Right ventricle myocardium inferior (tissue), 1 donor: Measurements from ENCODE around the gene FAM120A. TPM values are rescaled to one million over a fixed set of nuclear protein-coding genes. Genes with fewer than 3 reads are reported as not detected.
"Not testable (repeated sequence)": the region's sequence is repeated elsewhere in the genome, so short reads cannot be mapped to it uniquely, and the experiment has no call there.

Experiments used
- ATAC-seq: fragments of 200-7000 bp; cut with Tn5 transposase; one replicate; pipeline ENCODE4 v1.9.1; 2020; ENCODE audit warnings: mild to moderate bottlenecking, moderate library complexity
- DNase-seq: peaks from one replicate; pipeline ENCODE4 v3.0.0; 2021; ENCODE audit errors: missing footprints
- intact Hi-C: fragments of 100-400 bp; cut with DNase I; formaldehyde crosslinking; loops from one replicate; pipeline ENCODE4 v1.11.0; 2022
- total RNA-seq: library from RNA; stranded (reverse); fragmentation: NEBNext Ultra II Directional; extraction: Animal tissue kit (Norgen Biotek cat#: 25700); gene quantifications from one replicate; pipeline ENCODE4 v1.2.1, GENCODE V29; 2021
- donor health status: DM: no; HTN: yes; CAD: no; lungs with severe emphysema.

FAM120A gene
- total RNA-seq, 1 donor from 2014 or later, result 94.1 TPM

- intact Hi-C loops, result no loop called here
- ATAC-seq, result no peak
- DNase-seq, result no peak
Measured at GRCh38 chr9:93492327-93492726, 40.8 kb downstream of the FAM120A start.

GRCh38 chr9:93493949-93494348 is 42.5 kb downstream of the FAM120A start:
- ATAC-seq (no peak), DNase-seq (no peak)
- intact Hi-C loops, result no loop called here

DNA sequence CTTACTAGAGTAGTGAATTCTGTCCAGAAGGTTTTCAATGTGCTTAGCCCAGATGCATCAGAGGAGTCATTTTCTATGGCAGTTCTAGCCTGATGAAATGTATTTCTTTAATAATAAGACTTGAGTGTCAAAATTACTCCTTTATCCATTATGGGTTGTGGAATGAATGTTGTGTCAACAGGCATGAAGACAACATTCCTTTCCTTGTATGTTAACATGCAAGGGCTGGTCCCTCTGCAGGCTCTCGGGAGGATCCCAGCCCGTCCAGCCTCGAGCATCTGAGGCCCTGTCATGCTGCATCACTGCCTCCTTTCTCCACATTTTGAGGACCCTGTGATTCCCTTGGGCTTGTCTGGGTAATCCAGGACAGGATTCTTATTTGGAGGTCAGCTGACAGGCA is 44.8 kb downstream of the FAM120A start:
- ATAC-seq (no peak), DNase-seq (no peak)
- intact Hi-C loops, result no loop called here

DNA sequence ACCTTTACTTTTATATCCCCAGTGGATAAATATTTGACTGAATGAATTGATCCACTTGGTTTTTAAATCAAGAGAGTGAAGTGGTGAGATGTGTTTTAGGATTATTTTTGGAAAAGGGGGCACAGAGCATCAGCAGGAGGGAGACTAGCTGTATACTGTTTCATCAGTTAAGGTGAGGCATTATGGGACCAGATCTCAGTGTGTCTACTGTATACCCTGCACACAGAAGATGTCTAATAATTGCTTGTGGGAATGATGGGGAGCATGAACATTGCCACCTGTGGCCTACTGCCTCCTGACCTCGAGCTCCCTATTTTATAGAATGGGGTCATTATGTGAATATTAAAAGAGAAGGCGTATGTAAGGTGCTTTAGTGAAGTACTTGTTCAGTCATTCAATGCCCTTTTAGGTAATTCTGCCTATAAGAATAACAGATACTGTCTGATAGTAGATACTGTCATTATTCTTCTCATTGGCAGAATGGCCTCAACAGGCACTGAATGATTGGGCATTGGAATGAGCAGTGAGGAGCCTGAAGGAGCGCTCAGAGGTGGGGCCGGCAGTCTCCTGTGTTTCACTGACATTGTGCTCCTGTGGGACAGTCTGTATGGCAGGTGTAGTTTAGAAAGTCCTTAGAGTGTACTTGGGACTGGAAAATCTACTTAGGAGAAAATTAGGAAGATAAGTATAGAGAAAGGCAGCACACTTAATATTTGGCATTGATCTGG is 49.2 kb downstream of the FAM120A start:
- ATAC-seq (no peak), DNase-seq (no peak)
- intact Hi-C loops, result no loop called here

- ATAC-seq (no peak), DNase-seq (no peak)
- intact Hi-C loops, result no loop called here
Measured at GRCh38 chr9:93501406-93501805, 49.9 kb downstream of the FAM120A start.

DNA sequence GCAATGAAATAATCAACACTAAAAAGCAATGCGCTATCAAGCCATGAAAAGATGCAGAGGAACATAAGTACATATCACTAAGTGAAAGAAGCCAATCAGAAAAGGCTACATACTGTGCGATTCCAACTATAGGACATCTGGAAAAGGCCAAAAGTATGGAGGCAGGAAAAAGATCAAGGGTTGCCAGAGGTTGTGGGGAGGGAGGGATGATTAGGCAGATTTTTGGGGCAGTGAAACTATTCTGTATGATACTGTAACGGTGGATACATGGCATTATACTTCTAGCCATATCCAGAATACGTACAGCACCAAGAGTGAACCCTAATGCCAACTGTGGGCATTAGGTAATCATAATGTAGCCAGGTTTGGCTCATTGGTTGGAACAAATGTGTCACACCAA is 51.9 kb downstream of the FAM120A start:
- ATAC-seq, result no peak
- DNase-seq, result no peak
- intact Hi-C loops, result loop anchor here (1.0 kb wide), 1 partner anchor 33 kb away; no protein-coding TSS in a partner anchor

DNA sequence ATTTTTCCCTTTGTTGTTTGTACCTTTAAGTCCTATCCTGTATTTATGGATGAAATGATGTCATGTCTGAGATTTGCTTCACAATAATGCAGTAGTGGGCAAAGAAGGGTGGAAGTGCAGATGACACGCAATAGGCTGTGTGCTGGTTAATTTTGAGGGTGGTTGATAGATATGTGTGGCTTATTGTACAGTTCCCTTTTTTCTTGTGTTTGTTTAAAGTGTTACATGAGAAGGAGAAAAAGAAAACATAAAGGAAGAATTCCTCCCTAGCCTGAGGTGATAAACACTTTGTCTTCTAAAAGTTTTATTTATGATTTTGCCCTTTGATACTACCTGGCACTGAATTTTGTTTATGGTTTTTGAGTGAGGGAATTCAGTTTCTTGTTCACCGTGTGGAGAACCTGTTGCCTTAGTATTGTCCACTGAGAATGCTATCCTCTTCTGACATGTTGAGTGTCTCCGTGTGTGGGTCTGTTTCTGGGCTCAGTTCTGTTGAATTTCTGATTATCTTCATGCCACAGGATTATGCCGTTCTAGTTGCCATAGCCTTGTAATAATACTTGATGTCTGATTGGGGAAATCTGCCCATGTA is 54.2 kb downstream of the FAM120A start:
- DNase-seq (no peak), ATAC-seq (no peak)
- intact Hi-C loops, result no loop called here

DNA sequence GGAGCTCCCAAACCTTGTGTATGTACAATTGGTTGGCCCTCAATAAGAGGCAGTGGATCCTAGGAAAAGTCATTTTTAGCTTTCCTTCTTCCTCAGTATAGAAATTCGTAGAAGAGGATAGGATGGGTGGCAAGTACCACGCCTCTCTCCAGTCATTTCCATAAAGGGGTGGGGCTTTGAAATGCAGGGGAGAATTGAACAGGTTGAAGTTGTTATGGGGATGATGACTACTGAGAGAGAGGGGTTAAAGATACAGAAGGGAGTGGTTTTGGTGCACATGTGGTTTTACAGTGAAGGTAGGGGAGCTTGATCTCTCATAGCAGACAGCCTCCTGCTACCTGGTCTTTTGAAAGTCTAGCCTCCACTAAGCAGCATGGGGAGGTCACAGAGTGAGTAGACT is 56.3 kb downstream of the FAM120A start:
- no peak for ATAC-seq
- intact Hi-C loops, result no loop called here
- DNase-seq, result no peak

DNA sequence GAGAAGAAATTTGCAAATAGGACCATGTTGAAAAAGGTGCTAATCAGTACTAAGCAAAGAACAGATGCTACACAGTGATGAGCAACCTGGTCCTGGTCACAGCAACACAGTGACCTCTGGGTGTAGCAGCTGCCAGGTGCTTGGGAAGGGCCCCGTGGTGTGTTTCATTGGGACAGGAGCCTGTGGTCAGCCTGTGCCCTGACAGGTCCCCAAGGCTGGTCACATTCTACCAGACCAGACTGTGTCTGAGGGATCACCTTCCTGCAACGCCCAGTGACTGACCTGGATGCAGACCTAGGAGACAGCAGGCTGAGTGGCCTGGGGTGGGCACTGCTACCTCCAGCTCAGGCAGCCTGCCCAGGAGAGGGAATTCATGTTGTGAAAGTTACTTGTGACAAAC is 56.7 kb downstream of the FAM120A start:
- intact Hi-C loops, result no loop called here
- DNase-seq, result no peak
- no peak for ATAC-seq

- ATAC-seq (no peak), DNase-seq (no peak)
- intact Hi-C loops, result no loop called here
Measured at GRCh38 chr9:93509084-93509483, 57.6 kb downstream of the FAM120A start.

GRCh38 chr9:93510041-93510440 is 58.6 kb downstream of the FAM120A start:
- DNase-seq (no peak), ATAC-seq (no peak)
- intact Hi-C loops, result no loop called here

DNA sequence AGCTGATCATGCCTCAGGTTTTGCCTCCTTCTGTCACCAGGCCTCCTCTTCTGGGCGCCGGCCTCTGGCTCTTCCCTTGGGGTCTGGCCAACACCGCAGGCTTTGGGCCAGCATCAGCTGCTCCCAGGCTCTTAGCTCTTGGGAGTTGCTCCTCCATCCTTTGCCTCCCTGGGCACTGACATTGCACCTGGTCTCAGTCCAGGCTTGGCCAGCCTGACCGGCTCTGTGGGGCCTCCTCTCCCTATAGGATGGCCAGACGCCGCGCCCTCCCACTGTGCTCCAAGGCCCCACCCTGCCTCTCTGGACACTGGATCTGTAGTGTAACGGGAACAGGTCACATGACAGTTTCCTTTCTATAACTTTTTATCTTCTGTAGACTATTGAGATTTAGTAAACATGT is 59.7 kb downstream of the FAM120A start:
- peak; percentile 89 for DNase-seq
- intact Hi-C loops, result not testable (repeated sequence)

DNA sequence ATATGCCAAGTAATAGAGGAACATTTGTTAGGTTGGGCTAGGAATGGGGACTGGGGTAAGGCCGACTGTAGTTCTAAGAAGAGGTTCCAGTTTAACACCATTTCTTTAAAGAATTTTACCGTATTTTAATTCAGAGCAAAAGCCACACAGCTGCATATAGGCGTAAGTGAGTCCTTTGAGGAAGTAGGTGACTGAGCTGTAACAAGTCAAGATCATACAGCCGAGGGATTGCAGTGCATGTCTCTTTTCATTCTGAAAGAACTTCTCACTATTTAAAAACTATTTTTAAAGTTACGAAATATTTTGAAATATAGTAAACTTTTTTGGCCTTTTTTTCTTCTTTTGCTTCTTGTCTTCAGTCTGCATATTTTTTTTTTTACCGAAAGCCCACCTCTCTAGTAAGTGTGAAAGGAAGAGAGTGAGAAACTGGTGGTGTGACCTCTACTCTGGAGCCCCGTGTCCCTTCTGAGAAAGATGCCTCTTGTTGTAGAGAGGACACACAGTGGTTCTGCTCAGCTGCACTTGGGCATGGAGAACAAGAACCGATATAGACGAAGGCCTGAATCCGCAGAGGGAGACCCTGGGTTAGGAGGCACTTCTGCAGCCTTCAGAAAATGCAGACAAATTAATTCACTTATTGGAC is 60.8 kb downstream of the FAM120A start:
- DNase-seq, intact Hi-C loops: not testable (repeated sequence)

More for the DNA sequence above, 59.7 kb downstream of the FAM120A start:
- peak; percentile 95 for ATAC-seq

DNA sequence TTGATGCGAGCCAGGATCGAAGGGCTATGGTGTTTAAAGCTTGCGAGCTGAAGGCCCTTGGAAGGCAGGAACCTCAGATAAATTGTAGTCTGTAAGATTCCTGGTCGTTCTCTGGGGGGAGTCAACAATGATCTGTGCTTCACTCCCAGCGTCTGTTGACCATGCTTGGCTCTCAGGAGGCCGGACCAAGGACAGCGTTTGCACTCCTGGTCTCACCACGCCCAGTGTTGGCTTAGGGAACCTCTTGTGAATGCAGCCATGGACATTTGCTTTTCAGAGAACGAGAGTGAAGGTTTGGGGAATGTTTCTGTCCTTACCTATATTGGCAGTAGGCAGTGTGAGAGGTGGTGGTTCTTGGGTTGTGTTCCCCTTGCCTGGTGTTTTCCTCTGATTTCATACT is 62.1 kb downstream of the FAM120A start:
- no peak for DNase-seq
- no peak for ATAC-seq
- intact Hi-C loops, result no loop called here

More for the DNA sequence above, 60.8 kb downstream of the FAM120A start:
- not testable (repeated sequence) for ATAC-seq

DNA sequence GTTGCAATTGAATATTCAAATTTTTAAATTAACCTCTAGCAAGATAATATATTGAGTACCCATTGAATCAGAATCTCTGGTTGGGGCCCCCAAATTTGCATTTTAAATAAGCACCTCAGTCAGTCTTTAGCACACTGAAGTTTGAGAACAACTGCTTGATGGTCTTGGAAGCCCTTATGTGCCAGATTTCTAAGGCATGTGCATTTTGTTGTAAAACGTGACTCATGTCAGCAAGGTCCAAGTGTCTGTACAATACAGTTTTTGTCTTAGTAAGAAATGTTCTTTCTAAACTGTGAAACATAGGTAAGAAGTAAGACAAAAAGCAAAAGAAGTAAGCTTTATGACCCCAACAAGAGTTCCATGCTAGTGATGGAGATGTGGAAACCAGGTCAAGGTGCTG is 65.8 kb downstream of the FAM120A start:
- DNase-seq (no peak), ATAC-seq (no peak)
- intact Hi-C loops, result no loop called here

DNA sequence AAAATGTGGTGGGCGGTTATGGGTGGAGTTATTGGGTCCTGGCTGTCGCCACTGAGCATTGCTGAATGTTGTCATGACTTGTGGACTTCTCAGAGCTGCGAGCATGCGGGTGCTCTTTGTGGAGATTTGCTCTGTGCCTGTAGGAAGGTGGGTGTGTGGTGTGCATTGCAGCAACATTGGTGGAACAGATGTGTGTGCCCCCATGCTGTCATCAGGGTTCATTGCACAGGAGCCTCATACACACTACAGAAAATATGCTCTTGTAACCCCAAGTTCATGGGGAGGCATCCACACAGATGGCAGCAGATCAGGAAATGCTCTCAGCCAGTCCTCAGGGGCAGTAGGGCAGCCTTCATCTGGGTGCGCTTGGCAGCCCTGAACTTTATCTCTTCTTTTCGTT is 69.0 kb downstream of the FAM120A start:
- DNase-seq (no peak), ATAC-seq (no peak)
- intact Hi-C loops, result no loop called here

- ATAC-seq, result no peak
- DNase-seq, result no peak
- intact Hi-C loops, result no loop called here
Measured at GRCh38 chr9:93522736-93523135, 71.3 kb downstream of the FAM120A start.

- peak; percentile 70 for ATAC-seq
- DNase-seq, result no peak
- intact Hi-C loops, result no loop called here
Measured at GRCh38 chr9:93523518-93524144, 72.1 kb downstream of the FAM120A start.

DNA sequence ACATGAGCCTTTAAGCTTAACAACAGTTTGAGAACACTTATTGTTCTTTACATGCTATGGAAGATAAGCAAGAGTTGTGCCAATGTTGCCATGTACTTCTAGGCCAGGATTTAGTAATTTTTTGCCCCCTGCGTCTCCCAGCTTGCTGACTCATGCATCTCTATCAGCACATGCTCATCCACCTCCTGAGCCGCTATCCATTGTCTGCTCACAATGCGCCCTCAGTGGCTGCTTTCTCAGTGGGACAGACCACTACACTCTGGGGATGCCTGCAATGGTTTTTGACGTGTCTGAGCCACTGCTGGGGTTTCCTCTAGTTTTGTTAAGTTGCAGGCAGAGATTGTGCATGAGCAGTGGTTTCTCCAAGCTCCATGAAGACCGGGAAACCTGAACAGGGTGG is 74.0 kb downstream of the FAM120A start:
- intact Hi-C loops, result loop anchor here (5.0 kb wide), 1 partner anchor 73 kb away; the partner anchor contains the start of genes FAM120A and FAM120AOS
- no peak for ATAC-seq

GRCh38 chr9:93531374-93531773 is 79.9 kb downstream of the FAM120A start:
- intact Hi-C loops, result no loop called here
- ATAC-seq, result no peak
- no peak for DNase-seq

More for the DNA sequence above, 74.0 kb downstream of the FAM120A start:
- no peak for DNase-seq
